ENCODE measurements around the gene ADAT3.

Gene ADAT3

DNA sequence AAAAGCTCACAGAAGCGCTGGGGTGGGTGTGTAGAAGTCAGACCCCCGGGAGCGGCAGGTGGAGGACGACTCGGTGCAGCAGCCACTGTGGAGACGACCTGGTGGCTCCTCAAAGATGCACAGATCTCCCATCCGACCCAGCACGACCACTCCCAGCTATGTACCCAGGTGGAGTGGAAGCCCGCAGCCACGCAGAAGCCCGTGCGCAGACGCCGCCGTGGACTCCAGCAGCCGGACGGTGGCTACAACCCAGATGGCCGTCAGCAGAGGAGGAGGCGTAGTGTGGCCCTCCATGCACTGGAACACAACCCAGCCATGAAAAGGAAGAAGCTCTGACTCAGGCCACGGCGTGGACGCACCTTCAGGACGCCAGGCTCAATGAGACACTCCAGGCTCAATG lies 57.5 kb downstream of the ADAT3 start:
- DNase-seq = no peak

Data from activated naive CD4-positive, alpha-beta T cell treated with Interleukin-2 at 50 U/mL for 16 hours (primary cell).